GM11168 (cell line): ENCODE data around the gene GPR156.

Experiments used
- in situ Hi-C: fragments of 300-500 bp; cut with MboI; formaldehyde crosslinking; loops from one replicate; pipeline ENCODE4 v1.12.0; 2022; ENCODE audit warnings: low sequenced_read_pairs; ENCODE audit not compliant: unreplicated experiment

The GPR156 gene

DNA sequence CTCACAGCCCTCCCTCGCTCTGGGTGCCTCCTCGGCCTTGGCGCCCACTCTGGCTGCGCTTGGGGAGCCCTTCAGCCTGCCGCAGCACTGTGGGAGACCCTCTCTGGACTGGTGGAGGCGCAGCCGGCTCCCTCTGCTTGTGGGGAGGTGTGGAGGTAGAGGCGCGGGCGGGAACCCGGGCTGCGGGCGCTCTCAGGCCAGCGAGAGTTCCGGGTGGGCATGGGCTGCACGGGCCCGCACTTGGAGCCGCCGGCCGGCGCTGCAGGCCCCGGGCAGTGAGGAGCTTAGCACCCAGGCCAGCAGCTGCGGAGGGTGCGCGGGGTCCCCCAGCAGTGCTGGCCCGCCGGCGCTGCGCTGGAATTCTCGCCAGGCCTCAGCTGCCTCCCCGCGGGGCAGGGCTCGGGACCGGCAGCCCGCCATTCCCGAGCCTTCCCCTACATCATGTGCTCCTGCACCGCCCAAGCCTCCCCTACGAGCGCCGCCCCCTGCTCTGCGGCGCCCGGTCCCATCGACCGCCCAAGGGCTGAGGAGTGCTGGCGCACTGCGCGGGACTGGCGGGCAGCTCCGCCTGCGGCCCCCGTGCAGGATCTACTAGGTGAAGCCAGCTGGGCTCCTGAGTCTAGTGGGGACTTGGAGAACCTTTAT is 144.8 kb downstream of the GPR156 start:
- in situ Hi-C loops = no loop called here

DNA sequence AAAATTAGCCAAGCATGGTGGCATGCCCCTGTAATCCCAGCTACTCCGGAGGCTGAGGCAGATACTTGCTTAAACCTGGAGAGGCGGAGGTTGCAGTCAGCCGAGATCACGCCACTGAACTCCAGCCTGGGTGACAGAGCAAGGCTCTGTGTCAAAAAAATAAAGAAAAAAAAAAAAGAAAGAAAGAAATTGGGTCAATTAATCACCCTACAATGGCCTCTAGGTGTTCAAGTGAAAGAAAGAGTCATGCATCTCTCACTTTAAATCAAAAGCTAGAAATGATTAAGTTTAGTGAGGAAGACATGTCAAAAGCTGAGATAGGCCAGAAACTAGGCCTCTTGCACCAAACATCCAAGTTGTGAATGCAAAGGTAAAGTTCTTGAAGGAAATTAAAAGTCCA is 145.9 kb downstream of the GPR156 start:
- in situ Hi-C loops = no loop called here

DNA sequence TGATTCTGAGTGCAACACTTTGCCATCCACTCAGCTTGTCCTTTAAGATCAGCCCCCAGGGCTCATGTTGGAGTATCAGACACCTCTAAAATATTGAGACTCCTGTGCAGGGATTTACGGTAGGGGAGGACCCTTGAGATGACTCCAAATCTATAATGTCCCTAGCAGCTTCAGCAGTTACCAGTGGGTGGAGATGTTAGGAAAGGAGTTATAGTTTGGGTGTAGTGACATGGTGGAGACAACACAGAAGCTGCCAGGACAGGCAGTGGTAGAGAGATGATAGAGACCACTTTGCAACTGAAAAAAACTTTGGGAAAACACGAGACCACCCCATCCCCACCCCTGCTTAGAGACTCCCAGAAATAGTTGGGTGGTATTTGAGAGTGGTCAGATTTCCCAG is 147.5 kb downstream of the GPR156 start:
- in situ Hi-C loops = no loop called here

DNA sequence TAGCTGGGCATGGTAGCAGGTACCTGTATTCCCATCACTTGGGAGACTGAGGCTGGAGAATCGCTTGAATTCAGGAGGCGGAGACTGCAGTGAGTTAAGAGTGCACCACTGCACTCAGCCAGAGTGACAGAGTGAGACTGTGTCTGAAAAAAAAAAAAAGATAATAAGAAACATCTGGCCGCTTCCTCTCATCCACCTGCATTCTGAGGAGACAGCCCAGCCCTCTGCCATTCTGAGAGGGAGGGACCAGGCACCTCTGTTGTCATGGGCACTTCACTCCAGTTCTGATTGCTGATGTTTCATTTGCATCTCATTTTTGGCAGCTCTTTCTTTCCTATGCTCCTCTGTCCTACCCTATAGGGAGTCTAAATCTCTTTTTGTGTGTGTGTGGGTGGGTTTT is 154.4 kb downstream of the GPR156 start:
- in situ Hi-C loops = no loop called here

DNA sequence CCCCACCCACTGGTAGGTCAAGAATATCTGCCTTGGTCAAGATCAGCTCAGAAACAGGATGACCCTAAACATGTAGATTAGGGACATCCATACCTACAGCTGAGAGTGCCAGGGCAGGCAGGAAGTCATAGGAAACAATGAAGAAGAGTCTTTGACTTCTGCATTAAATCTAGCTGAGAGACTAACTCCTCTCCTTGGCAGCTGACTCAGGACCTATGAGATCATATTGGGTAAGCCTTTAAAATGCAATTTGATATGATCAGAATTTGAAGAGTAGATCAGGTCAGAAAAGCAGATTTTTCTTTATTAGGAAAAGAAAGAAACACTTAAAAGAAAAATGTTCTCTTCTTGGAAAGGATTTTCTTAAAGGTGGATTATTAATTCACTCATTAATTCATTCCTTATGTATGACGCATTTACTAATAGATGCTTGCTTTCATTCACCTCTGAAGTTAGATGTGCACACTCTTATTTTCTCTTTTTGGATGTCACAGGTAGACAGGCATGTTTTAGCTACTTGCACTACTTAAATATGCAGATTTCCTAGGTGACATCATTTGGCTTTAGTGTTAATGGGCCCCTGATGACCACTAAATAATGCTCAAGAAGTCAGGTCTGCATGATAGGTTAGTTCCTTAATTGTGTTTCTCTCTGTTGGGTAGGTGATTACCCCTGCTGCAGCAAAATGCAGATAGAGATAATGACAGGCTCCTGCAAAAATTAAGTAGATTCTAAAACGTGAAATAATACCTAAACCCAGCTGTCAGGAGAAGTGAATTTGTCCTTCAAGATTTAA is 155.1 kb downstream of the GPR156 start:
- in situ Hi-C loops = no loop called here

DNA sequence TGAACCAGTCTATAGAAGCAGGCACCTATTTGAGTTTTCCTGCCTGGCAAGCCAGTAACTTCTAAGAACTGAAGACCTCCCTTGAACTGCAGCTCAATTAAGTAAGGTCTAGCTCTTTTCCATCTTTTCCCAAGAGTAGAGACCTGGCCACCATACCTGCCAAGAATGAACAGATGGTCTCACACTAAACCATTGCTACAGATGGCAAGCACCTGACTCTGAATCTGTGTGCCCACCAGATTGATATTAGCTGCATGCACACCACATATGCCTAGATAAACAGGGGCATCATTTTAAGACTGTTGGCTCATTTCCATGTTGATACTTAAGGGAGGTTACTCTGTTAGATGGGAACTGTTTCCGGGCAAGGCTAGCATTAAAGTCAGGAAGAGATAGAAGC is 156.0 kb downstream of the GPR156 start:
- in situ Hi-C loops = no loop called here

DNA sequence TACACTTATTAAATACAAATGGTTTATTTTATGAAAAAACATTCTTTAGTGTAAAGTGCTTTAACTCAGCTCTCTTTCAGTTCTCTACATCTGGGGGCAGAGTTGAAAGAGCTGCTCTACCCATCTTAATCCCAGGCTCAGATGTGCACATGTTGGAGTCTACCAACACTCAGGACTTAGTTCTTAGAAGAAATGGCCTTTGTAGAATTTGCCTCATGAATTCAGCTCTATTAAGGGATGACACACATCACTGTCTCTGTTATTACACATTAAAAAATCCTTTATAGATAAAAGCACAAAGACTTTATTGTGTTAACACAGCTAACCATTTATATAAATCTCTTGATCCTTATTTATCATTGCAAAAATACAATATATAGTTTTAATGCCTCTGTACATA is 159.0 kb downstream of the GPR156 start:
- in situ Hi-C loops = no loop called here

DNA sequence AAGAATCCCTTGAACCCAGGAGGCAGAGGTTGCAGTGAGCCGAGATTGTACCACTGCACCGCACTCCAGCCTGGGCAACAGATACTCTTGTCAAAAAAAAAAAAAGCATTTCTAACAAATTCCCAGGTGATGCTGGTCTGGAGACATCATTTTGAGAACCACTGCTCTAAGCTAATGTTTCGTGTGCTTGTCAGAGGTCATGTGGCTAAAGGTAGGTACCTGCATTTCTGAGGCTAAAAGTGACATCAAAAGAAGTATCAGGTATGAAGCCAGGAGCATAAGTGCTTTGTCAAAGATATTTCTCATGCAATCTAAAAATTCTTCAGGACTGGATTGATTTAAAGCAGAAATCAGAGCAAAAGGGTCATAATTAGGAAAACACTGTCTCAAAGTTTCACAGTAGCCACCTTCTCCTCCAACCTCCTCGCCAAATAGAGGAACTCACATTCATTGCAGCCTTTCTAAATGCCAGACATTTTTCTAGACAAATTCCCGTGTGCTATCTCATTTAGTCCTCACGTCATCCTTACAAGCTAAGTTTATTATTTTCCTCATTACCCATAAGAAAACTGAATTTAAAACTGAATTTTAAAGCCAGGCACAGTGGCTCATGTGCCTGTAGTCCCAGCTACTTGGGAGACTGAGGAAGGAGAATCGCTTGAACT is 165.0 kb downstream of the GPR156 start:
- in situ Hi-C loops = no loop called here
